HuH-7 (cell line): ENCODE results near the gene ASB15.

Source experiments
- DNase-seq: peaks from one replicate; pipeline ENCODE4 v3.0.0; 2011; ENCODE audit warnings: low spot score

The ASB15 gene

GRCh38 chr7:123663200-123663599, 61.6 kb downstream of the ASB15 start:
- DNase-seq = no peak

- no peak for DNase-seq
Observed at GRCh38 chr7:123665157-123665556, 63.5 kb downstream of the ASB15 start.

- DNase-seq = no peak
Observed at GRCh38 chr7:123665896-123666295, 64.3 kb downstream of the ASB15 start.

GRCh38 chr7:123666492-123666891, 64.9 kb downstream of the ASB15 start:
- no peak for DNase-seq

GRCh38 chr7:123669485-123669884, 67.9 kb downstream of the ASB15 start:
- DNase-seq = peak; percentile 10

GRCh38 chr7:123673137-123673732, 71.6 kb downstream of the ASB15 start:
- DNase-seq = no peak

- DNase-seq = no peak
Observed at GRCh38 chr7:123673752-123674398, 72.3 kb downstream of the ASB15 start.

GRCh38 chr7:123674399-123675180, 73.0 kb downstream of the ASB15 start:
- DNase-seq = no peak

GRCh38 chr7:123675181-123675473, 73.5 kb downstream of the ASB15 start:
- no peak for DNase-seq

- DNase-seq = no peak
Observed at GRCh38 chr7:123677061-123677715, 75.6 kb downstream of the ASB15 start.

GRCh38 chr7:123679614-123680013, 78.0 kb downstream of the ASB15 start:
- no peak for DNase-seq

- no peak for DNase-seq
Observed at GRCh38 chr7:123680580-123680979, 79.0 kb downstream of the ASB15 start.

- no peak for DNase-seq
Observed at GRCh38 chr7:123681561-123681960, 79.9 kb downstream of the ASB15 start.

GRCh38 chr7:123682690-123683089, 81.1 kb downstream of the ASB15 start:
- DNase-seq = peak; percentile 33

GRCh38 chr7:123687161-123687560, 85.5 kb downstream of the ASB15 start:
- DNase-seq = no peak

GRCh38 chr7:123687727-123688126, 86.1 kb downstream of the ASB15 start:
- DNase-seq = no peak
